ENCODE results near the gene RAPGEF4. TPM values are rescaled to one million over a fixed set of nuclear protein-coding genes. Genes with fewer than 3 reads are reported as not detected.
A peak's percentile ranks its signal among the peaks of the same experiment; 100 is the strongest.

Gene RAPGEF4
- total and polyA plus RNA-seq, 4 donors, result 6.4 to 33.5 (median 8.6) TPM

- peak in 1 of 3 donors; percentile 11 for DNase-seq
- Histone ChIP-seq H3K4me1 (ENCODE audit: control insufficient read depth in 5 of 5, insufficient read depth in 5 of 5, low read length in 5 of 5) (no peaks in the 10 kb centered on the region), H3K9me3 (ENCODE audit: control insufficient read depth in 4 of 4, insufficient read depth in 3 of 4, low read length in 3 of 4) (peaks cover 0 to 6% (median 0%) of the 10 kb centered on the region in 4 donors), H3K9ac (ENCODE audit: insufficient read depth in 1 of 2, low read length in 2 of 2) (no peak overlapping the region), H3K36me3 (ENCODE audit: control insufficient read depth in 4 of 4, insufficient read depth in 4 of 4, low read length in 4 of 4) (no peaks in the 10 kb centered on the region), H3K27me3 (ENCODE audit: control insufficient read depth in 3 of 3, insufficient read depth in 3 of 3, low read length in 2 of 3) (peaks cover 0 to 8% (median 0%) of the 10 kb centered on the region in 3 donors), H3K27ac (ENCODE audit: low read depth in 1 of 2, low read length in 1 of 2) (no peak overlapping the region), H3K4me3 (no peak overlapping the region)
- no peak for ATAC-seq (ENCODE audit: insufficient read depth, low FRiP score)
- no peak for TF ChIP-seq CTCF (IDR thresholded peaks at IDR 0.05; ENCODE audit: control extremely low read depth, extremely low read depth)
- 80 to 84% methylated on average over 6 of the region's 6 CpGs for WGBS, 2 donors
These were observed 71.4 kb downstream of the RAPGEF4 start for GRCh38 chr2:172806996-172807395.

GRCh38 chr2:172808156-172808555 is 72.5 kb downstream of the RAPGEF4 start:
- Histone ChIP-seq H3K36me3 (ENCODE audit: control insufficient read depth in 4 of 4, insufficient read depth in 4 of 4, low read length in 4 of 4) (no peaks in the 10 kb centered on the region), H3K4me1 (ENCODE audit: control insufficient read depth in 5 of 5, insufficient read depth in 5 of 5, low read length in 5 of 5) (no peaks in the 10 kb centered on the region), H3K9ac (ENCODE audit: insufficient read depth in 1 of 2, low read length in 2 of 2) (no peak overlapping the region), H3K4me3 (no peak overlapping the region), H3K27ac (ENCODE audit: low read depth in 1 of 2, low read length in 1 of 2) (no peak overlapping the region), H3K9me3 (ENCODE audit: control insufficient read depth in 4 of 4, insufficient read depth in 3 of 4, low read length in 3 of 4) (peaks cover 0 to 2% (median 0%) of the 10 kb centered on the region in 4 donors), H3K27me3 (ENCODE audit: control insufficient read depth in 3 of 3, insufficient read depth in 3 of 3, low read length in 2 of 3) (peaks cover 0 to 8% (median 0%) of the 10 kb centered on the region in 3 donors)
- no peak for TF ChIP-seq CTCF (IDR thresholded peaks at IDR 0.05; ENCODE audit: control extremely low read depth, extremely low read depth)
- ATAC-seq (ENCODE audit: insufficient read depth, low FRiP score) (no peak), DNase-seq (no peak)
- WGBS, 2 donors, result 76 to 91% methylated on average over 4 of the region's 4 CpGs

- peak in 1 of 3 donors; percentile 14 for DNase-seq
- no peak overlapping the region for H3K27ac ChIP-seq (ENCODE audit: low read depth in 1 of 2, low read length in 1 of 2)
- peaks cover 0 to 4% (median 0%) of the 10 kb centered on the region in 3 donors for H3K27me3 ChIP-seq (ENCODE audit: control insufficient read depth in 3 of 3, insufficient read depth in 3 of 3, low read length in 2 of 3)
- TF ChIP-seq CTCF (IDR thresholded peaks at IDR 0.05; ENCODE audit: control extremely low read depth, extremely low read depth), result no peak
- H3K4me1 ChIP-seq (ENCODE audit: control insufficient read depth in 5 of 5, insufficient read depth in 5 of 5, low read length in 5 of 5), result no peaks in the 10 kb centered on the region
- H3K4me3 ChIP-seq, result no peak overlapping the region
- no peaks in the 10 kb centered on the region for H3K9me3 ChIP-seq (ENCODE audit: control insufficient read depth in 4 of 4, insufficient read depth in 3 of 4, low read length in 3 of 4)
- H3K9ac ChIP-seq (ENCODE audit: insufficient read depth in 1 of 2, low read length in 2 of 2), result no peak overlapping the region
- WGBS, 2 donors, result 18 to 29% methylated on average over 2 of the region's 2 CpGs
- ATAC-seq (ENCODE audit: insufficient read depth, low FRiP score), result no peak
- H3K36me3 ChIP-seq (ENCODE audit: control insufficient read depth in 4 of 4, insufficient read depth in 4 of 4, low read length in 4 of 4), result no peaks in the 10 kb centered on the region
These were observed 75.4 kb downstream of the RAPGEF4 start for GRCh38 chr2:172811027-172811426.

GRCh38 chr2:172812158-172812744 is 76.6 kb downstream of the RAPGEF4 start:
- TF ChIP-seq CTCF (IDR thresholded peaks at IDR 0.05; ENCODE audit: control extremely low read depth, extremely low read depth), result no peak
- no peak for ATAC-seq (ENCODE audit: insufficient read depth, low FRiP score)
- Histone ChIP-seq H3K36me3 (ENCODE audit: control insufficient read depth in 4 of 4, insufficient read depth in 4 of 4, low read length in 4 of 4) (no peaks in the 10 kb centered on the region), H3K9me3 (ENCODE audit: control insufficient read depth in 4 of 4, insufficient read depth in 3 of 4, low read length in 3 of 4) (no peaks in the 10 kb centered on the region), H3K27me3 (ENCODE audit: control insufficient read depth in 3 of 3, insufficient read depth in 3 of 3, low read length in 2 of 3) (peaks cover 0 to 4% (median 0%) of the 10 kb centered on the region in 3 donors), H3K4me3 (no peak overlapping the region), H3K27ac (ENCODE audit: low read depth in 1 of 2, low read length in 1 of 2) (no peak overlapping the region), H3K4me1 (ENCODE audit: control insufficient read depth in 5 of 5, insufficient read depth in 5 of 5, low read length in 5 of 5) (no peaks in the 10 kb centered on the region), H3K9ac (ENCODE audit: insufficient read depth in 1 of 2, low read length in 2 of 2) (no peak overlapping the region)
- no peak for DNase-seq
- WGBS, 2 donors, result 82 to 93% methylated on average over 7 of the region's 7 CpGs
